Midbrain (tissue), 1 donor: ENCODE measurements around the gene PRM3.
"Not testable (repeated sequence)": the region's sequence is repeated elsewhere in the genome, so short reads cannot be mapped to it uniquely, and the experiment has no call there.

Experiments used
- DNase-seq: peaks from one replicate; lab custom pipeline; 2025; lab: John Stamatoyannopoulos, UW

Gene PRM3

DNA sequence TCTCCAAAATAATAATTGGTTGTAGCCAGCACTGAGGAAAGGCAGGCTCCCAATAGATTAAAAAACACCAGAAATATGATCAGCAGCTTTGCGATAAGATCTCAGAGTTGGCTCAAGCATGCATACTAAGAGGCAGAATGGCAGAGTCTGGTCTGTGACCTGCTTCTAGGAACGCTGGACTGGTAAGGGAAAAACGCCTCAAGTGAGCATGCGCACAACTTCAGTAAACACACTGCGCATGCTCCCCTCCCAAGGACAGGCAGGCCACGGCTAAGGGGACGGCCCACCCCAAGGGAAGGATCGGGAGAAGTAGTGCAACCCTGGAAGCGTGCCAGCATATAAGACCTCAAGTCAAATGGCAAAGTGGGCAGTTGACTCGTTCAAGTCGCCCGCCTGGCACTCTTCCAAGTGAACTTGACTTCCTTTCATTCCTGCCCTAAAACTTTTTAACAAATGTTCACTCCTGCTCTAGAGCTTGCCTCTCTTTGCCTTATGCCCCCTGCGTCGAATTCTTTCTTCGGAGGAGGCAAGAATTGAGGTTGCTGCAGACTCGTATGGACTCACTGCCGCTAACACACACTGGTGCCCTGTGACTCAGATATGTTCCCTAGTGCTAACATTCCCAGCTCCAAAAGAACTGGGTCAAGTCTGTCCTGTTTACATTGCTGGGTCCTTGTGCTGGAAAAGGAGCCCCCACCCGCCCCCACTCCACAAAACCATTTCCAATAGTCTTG, 30.1 kb upstream of the PRM3 start:
- DNase-seq: no peak

DNA sequence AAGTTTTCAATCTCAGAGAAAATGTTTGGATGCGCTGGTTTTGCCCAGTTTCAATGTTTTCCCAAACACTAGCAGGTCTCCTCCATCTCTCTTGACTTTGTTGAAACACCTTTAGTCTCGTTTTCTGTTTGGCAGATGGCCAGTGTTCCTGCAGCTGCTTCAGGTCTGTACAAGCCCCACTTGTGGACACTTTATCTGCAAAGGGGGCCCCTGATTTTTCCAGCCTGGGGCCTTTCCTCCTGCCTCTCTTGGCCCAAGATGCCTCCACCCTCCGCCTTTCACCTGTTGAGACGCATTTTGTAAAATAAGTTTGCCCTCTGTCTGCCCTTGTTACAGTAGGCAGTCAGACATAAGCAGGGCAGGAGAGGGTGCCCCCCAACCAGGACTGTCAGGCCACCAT, 29.5 kb upstream of the PRM3 start:
- DNase-seq: no peak

DNA sequence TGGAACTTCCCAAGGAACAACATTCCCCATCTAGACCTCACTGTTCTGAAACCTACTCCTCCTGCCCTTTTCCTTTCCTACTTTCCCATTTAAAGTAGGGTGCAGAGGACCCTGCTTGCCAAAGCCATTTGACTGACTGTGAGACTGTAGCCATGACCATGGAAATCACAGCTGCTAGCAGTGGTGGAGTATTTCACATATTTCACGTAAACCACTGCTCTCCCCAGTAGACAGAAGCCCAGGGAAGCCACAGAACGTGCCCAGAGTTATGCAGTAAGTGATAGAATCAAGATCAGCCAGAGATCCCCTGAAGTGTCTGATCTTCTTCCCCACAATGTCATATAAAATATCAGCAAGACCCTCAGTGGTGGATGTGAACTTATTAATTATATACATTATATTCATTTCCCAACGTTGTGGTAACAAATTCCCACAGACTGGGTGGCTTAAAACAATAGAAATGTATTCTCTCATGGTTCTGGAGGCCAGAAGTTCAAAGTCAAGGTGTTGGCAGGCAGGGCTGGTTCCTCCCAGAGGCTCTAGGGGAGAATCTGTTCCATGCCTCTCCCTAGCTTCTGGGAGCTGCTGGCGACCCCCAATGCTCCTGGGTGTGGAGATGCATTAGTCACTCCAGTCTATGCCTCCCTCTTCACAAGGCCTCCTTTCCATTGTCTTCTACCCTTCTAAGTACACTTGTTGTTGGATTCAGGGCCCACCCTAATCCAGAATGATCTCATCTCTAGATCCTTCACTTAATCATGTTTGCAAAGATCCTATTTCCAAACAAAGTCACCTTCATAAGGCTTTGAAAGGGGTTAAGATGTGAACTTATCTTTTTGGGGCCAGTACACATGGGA, 28.4 kb upstream of the PRM3 start:
- no peak for DNase-seq

DNA sequence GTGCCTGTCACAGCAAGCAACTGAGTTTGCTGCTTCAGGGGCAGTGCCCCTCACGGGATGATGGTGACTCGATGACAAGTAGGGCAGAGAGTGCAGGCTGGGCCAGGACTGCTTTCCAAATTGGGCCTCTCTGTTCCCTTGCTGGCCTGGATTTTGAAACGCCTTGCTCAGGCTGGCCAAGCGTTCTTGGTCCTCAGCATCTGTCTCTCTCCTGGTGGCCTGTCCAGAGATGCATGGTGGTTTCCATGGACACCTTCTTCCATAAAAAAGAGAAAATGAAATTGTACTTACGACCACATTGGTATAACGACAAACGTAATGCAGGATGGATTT, 27.1 kb upstream of the PRM3 start:
- no peak for DNase-seq

DNA sequence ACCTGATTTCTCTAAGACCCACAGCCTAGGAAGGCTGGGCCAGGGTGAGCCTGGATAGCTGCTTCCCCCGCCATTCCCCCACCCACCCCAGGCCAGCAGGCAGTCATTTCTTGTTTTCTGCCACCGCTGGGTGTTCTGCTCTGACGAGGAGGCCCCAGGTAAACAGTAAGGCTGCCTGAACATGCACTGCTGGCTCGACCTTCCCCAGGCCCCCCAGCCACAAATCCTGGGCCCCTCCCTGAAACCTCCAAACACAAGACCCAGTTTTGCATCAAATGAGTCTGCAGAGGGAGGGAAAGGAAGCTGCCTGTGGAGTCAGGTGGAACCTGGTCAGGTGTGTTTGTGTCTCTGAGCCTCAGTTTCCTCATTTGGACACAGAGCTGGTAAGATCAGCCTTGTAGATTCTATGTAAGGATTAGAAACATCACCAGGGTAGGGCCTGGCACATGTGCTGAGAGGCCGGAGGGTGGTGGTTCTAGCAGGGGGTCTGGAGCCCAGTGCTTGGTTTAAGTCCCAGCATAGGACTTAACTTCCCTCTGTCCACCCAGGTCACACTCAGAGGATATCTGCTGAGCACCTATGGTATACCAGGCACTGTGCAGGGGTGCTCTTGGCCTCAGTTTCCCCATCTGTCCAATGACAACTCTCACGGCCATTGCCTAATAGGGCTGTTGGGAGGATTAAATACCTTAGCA, 26.6 kb upstream of the PRM3 start:
- no peak for DNase-seq

DNA sequence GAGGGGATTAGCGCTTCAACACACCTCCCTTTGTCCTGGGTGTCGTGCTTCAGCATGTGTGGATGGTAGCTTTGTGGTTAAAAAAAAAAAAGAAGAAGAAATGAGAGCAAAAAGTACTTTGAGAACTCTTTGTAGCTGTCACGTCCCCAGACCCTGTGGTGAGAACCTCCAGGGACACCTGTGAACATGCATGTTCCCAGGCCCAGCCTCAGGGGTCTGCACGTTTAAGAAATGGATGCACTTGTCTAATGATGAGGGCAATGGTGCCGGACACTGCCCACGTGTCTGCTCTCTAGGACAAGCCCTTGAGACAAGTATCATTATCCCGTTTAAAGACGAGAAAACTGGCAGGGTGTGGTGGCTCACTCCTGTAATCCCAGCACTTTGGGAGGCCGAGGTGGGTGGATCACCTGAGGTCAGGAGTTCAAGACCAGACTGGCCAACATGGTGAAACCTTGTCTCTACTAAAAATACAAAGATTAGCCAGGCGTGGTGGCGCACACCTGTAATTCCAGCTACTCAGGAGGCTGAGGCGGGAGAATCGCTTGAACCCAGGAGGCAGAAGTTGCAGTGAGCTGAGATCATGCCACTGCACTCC, 25.6 kb upstream of the PRM3 start:
- not testable (repeated sequence) for DNase-seq

DNA sequence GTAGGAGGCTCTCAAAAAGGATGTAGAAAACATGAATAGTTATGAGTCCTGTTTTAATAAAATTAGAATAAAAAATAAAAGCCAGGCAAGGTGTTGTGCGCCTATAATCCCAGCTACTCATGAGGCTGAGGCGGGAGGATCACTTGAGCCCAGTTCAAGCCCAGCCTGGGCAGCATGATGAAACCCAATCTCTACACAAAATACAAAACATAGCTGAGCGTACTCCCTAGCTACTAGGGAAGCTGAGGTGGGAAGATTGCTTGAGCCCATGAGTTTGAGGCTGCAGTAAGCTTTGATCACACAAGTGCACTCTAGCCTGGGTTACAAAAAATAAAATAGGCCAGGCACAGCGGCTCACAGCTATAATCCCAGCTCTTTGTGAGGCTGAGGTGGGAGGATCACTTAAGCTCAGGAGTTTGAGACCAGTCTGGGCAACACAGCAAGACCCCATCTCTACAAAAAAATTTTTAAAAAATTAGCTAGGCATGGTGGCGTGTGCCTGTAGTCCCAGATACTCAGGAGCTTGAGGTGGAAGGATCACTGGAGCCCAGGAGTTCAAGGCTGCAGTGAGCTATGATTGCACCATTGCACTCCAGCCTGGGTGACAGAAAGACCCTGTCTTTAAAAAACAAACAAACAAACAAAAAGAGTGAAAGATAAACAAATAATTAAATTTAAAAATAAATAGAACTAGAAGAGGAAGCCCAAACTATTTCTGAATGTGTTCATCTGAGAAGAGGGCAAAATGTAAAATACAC, 24.9 kb upstream of the PRM3 start:
- DNase-seq: no peak

DNA sequence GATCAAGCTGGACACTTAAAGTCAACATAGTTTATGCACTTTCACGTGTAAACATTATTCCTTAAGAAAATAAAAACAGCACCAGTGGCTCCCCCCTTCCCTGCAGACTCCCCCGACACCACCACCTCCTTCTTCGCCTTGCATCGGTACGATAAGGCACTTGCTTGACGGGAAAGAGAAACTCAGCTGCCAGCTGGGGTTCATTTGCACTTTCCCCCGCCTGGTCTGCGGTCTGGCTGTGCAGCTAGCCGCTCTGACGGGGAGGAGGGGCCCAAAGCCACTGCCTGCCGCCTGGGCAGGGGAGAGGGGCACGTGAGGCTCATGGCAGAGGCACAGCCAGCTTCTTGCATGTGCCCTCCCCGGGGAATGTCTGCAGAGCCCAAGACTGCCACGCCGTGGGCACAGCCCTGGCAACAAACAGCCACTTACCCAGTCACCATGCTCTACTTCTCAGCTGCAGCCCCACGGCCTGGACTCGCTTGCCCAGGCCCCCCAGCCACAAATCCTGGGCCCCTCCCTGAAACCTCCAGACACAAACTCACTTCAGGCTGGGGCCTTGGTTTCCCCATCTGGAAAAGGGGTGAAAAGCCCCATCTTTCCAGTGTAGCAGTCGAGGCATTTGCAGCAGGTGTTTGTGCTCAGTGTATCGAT, 24.2 kb upstream of the PRM3 start:
- peak; percentile 78 for DNase-seq

DNA sequence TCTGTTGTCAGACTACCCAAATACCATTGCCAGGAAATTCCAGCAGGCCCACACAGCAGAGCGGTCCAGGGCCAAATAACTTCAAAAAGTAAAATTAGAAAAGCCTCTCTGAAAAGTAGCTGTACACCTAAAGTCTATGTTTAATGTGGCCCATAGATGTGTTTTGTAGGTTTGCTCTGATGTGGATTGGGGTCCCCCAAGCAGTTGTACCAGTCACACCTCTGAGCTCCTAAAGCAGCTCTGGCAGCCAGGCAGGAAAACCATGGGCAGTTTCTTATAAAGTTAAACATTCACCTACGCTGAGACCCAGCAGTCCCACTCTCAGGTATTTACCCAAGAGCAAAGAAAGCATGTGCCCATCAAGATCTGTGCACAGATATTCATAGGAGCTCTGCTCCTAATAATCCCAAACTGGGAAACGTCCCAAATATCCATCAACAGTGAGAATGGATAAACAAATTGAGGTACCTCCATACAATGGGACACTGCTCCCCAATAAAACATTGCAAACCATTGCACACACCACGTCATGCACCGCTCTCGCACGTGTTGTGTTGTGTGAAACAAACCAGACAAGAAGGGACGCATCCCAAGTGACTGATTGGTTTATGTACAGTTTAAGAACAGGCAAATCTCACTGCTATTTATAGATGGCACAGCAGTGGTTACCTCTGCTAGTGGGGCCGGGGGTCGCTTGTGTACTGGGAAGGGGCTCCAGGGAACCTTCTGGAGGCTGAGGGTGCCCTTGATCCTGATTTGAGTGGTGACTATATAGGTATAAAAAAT, 23.5 kb upstream of the PRM3 start:
- no peak for DNase-seq

DNA sequence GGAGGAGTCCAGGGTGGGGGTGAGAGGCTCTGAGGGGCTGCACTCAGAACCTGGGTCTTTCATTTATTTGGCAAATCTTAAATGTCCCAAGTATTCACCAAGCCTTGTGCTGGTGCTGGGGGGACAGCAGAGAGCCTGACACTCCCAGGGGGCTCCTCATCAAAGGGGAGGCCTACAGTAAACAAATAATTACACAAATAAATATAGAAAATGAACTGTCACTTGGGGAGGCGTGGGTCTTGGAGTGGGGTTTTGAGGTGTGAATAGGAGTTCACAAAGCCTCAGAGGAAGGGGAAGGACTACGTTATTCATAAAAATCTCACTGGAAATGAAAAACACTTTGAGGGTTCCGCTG, 22.9 kb upstream of the PRM3 start:
- no peak for DNase-seq

DNA sequence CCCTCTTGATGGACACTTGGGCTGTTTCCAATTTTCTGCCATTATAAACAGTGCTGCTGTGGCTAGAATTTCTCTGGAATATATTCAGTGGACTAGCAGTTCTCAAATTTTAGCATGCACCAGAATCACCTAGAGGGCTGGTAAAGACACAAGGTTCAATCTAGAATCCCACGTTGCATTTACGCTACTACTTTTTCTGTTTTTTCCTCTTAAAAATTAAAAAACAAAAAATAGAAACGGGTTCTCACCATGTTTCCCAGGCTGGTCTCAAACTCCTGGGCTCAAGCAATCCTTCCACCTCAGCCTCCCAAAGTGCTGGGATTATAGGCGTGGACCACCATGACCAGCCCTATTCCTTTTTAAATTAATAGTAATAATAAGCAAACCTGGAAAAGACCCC, 22.2 kb upstream of the PRM3 start:
- DNase-seq: no peak

DNA sequence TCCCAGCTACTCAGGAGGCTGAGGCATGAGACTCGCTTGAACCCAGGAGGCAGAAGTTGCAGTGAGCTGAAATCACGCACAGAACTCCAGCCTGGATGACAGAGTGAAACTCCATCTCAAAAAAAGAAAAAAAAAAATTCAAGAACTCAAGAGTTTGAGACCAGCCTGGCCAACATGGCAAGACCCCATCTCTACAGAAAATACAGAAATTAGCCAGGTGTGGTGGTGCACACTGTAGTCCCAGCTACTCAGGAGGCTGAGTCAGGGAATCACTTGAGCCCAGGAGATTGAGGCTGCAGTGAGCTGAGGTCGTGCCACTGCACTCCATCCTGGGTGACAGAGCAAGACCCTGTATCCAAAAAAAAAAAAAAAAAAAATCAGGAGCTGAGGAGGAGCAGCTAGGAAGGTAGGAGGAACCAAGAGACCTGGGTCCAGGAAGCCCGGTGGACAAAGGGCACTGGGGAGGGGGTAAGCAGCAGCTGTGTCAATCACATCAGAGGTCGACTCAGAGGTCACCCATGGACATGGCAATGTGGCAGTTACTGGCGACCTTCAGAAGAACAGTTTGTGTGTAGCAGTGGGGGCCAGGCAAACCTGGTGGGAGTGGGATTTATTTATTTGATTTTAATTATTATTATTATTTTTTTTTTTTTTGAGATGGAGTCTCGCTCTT, 18.8 kb upstream of the PRM3 start:
- no peak for DNase-seq

DNA sequence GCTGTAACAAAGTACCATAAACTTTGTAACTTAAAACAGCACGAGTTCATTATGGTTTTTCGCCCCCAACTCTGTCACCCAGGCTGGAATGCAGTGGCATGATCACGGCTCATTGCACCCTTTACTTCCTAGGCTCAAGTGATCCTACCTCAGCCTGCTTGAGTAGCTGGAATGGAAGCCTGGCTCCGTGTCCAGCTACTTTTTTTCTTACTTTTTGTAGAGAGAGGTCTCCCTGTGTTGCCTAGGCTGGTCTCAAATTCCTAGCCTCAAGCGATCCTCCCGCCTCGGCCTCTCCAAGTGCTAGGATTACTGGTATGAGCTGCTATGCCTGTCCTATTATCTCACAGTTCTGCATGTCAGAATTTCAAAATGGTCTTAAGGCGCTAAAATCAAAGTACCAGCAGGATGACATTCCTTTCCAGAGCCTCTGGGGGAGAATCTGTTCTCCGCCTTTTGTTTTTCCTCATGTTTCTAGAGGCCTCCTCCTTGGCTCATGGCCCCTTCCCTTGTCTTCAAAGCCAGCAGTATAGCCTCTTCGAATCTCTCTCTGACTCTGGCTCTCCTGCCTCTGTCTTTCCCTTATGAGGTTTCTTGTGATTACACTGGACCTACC, 17.8 kb upstream of the PRM3 start:
- no peak for DNase-seq

DNA sequence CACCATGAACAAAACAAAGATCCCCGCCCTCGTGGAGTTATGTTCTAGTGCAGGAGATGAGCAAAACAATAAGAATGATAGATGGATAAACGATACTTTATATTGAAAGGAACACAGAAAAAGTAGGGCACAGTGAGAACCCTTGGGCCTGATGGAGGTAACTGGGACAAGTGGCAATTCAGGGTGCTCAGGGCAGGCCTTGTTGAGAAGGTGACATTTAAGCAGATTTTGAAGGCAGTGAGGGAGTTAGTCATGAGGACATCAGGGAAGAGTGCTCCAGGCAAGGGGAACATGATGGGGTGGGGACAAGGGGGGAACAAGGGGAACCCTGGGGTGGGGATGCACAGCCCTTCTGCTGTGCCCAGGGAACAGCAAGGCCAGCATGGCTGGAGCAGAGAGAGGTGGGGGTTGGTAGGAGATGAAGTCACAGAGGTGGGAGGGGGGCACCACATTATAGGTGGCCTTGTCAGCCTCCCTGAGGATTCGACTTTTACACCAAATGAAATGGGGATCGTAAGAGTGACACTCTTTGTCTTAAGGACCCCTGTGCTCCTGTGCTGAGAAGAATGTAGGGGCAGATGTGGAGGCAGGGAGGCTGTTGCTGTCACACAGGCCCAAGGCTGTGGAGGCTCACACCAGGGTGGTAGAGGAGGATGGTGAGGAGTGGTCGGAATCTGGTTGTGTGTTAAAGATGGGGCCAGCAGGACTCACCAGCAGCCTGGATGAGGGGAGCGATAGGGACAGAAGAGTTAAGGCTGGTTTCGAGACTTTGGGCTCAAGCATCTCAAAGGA, 16.9 kb upstream of the PRM3 start:
- DNase-seq: no peak

DNA sequence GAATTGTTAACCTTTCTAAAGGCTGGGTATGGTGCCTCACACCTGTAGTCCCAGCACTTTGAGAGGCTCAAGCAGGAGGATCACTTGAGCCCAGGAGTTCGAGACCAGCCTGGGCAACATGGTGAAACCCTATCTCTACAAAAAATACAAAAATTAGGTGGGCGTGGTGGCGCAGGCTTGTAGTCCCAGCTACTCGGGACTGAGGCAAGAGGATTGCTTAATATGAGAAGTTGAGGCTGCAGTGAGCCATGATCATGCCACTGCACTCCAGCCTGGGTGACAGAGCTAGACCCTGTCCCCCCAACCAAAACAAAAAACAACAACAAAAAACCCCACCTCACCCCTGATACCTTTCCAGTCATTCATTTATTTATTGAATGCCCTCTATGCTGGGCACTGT, 16.3 kb upstream of the PRM3 start:
- DNase-seq: not testable (repeated sequence)

DNA sequence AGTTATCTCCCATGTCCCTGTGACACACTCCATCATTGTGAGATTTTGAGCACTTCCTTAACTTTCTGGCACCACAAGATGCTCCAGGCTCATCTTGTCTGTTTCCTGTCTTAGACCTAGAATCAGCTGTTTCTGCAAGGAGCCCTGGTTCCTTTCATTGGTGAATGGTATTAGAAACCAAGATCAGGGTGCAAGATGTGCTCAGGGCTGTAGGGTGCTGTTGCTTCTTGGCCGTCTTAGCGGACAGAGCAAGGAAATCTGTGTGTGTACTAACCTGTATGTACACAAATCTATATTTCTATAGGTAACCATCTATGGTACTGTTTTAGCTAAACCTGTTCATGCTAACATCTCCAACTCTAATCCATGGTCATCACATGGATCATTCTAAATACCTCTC, 15.8 kb upstream of the PRM3 start:
- DNase-seq: no peak

DNA sequence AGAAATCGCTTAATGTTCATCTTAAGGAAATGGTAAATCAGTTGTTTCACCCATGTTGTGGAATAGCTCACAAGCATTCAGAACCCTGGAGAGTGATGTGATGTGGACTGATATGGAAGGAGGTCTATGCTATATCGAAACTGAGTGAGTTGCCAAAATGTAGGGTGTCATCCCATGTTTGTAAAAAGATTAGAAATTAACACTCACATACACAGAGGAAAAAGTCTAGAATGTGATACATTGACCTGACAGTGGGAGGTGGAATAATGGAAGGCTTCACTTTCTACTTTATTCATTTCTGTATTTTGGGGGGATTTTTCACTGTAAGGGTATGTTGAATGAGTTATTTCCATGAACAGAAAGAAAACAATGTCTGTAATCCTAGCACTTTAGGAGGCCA, 12.4 kb upstream of the PRM3 start:
- DNase-seq: no peak

DNA sequence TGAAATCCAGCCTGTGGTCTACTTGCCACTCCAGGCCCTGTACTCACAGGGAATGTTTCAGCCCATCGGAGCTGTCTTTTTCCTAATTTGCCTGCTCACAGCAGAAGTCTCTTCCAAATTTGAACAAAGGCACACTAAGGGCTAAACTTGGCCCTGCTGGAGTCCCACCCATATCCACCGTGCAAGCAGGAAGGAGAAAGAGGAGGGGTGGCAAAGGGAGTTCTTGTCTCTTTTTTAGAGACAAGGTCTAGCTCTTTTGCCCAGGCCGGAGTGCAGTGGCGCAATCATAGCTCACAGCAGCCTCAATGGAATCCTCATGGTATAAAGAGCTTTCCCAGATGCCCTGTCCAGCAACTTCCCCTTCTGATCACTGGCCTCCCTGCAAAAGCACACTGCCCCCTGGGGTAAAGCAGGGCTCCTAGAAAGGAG, 10.4 kb upstream of the PRM3 start:
- DNase-seq: no peak
